Measurements from ENCODE around the gene STAC. TPM values are rescaled to one million over a fixed set of nuclear protein-coding genes. Genes with fewer than 3 reads are reported as not detected.
"Not testable (repeated sequence)": the region's sequence is repeated elsewhere in the genome, so short reads cannot be mapped to it uniquely, and the experiment has no call there.

STAC gene
- total RNA-seq, 4 donors from 2014 or later, result 0.87 to 1.7 (median 1.6) TPM

- Histone ChIP-seq H3K9me3 (no peaks in the 10 kb centered on the region), H3K4me1 (no peaks in the 10 kb centered on the region), H3K36me3 (no peaks in the 10 kb centered on the region), H3K27me3 (no peaks in the 10 kb centered on the region), H3K4me3 (no peak overlapping the region), H3K27ac (no peak overlapping the region)
- DNase-seq, result no peak
- no peak for TF ChIP-seq POLR2A (IDR thresholded peaks at IDR 0.05)
- no peak for ATAC-seq
- intact Hi-C loops (cut with DNase I; ENCODE audit: low total_unique reads) (no loop called here), in situ Hi-C loops (cut with MboI; ENCODE audit: low sequenced_read_pairs in 4 of 4) (no loop called here)
Measured at GRCh38 chr3:36493051-36493450, 112.7 kb downstream of the STAC start.

- Histone ChIP-seq H3K9me3 (no peaks in the 10 kb centered on the region), H3K4me1 (no peaks in the 10 kb centered on the region), H3K27ac (peak overlapping the region in 2 of 4 donors; percentile 43 to 46), H3K36me3 (no peaks in the 10 kb centered on the region), H3K27me3 (no peaks in the 10 kb centered on the region), H3K4me3 (no peak overlapping the region)
- DNase-seq (peak; percentile 8 to 62), ATAC-seq (peak; percentile 77 to 85)
- intact Hi-C loops (cut with DNase I; ENCODE audit: low total_unique reads), result loop anchor here (5.0 kb wide), 1 partner anchor 48 kb away; no protein-coding TSS in a partner anchor
- in situ Hi-C loops (cut with MboI; ENCODE audit: low sequenced_read_pairs in 4 of 4), result no loop called here
- peak in 1 of 2 donors; percentile 24 for TF ChIP-seq POLR2A (IDR thresholded peaks at IDR 0.05)
- TF ChIP-seq CTCF (IDR thresholded peaks at IDR 0.05 in 4 of 5, conservative IDR thresholded peaks at IDR 0.05 in 1 of 5), result no peak
Measured at GRCh38 chr3:36494461-36495109, 114.3 kb downstream of the STAC start.

GRCh38 chr3:36496684-36497633, 116.7 kb downstream of the STAC start:
- in situ Hi-C loops (cut with MboI; ENCODE audit: low sequenced_read_pairs in 4 of 4) (no loop called here), intact Hi-C loops (cut with DNase I; ENCODE audit: low total_unique reads) (loop anchor here (5.0 kb wide), 1 partner anchor 45 kb away; no protein-coding TSS in a partner anchor)
- H3K27me3 ChIP-seq, result no peaks in the 10 kb centered on the region
- no peaks in the 10 kb centered on the region for H3K9me3 ChIP-seq
- H3K4me3 ChIP-seq, result no peak overlapping the region
- peak; percentile 52 to 69 for ATAC-seq
- H3K36me3 ChIP-seq, result no peaks in the 10 kb centered on the region
- TF ChIP-seq CTCF (IDR thresholded peaks at IDR 0.05 in 4 of 5, conservative IDR thresholded peaks at IDR 0.05 in 1 of 5) (no peak), POLR2A (IDR thresholded peaks at IDR 0.05) (no peak)
- no peak for DNase-seq
- no peaks in the 10 kb centered on the region for H3K4me1 ChIP-seq
- H3K27ac ChIP-seq, result no peak overlapping the region

GRCh38 chr3:36500053-36500452, 119.7 kb downstream of the STAC start:
- in situ Hi-C loops (cut with MboI; ENCODE audit: low sequenced_read_pairs in 4 of 4); DNase-seq; H3K9me3 ChIP-seq; H3K4me3 ChIP-seq; H3K27ac ChIP-seq; intact Hi-C loops (cut with DNase I; ENCODE audit: low total_unique reads); H3K4me1 ChIP-seq; H3K27me3 ChIP-seq; H3K36me3 ChIP-seq; ATAC-seq: not testable (repeated sequence)

GRCh38 chr3:36501616-36502015, 121.3 kb downstream of the STAC start:
- Histone ChIP-seq H3K4me3 (no peak overlapping the region), H3K36me3 (no peaks in the 10 kb centered on the region), H3K9me3 (no peaks in the 10 kb centered on the region), H3K4me1 (no peaks in the 10 kb centered on the region), H3K27ac (no peak overlapping the region), H3K27me3 (no peaks in the 10 kb centered on the region)
- in situ Hi-C loops (cut with MboI; ENCODE audit: low sequenced_read_pairs in 4 of 4), result no loop called here
- TF ChIP-seq POLR2A (IDR thresholded peaks at IDR 0.05) (no peak), CTCF (IDR thresholded peaks at IDR 0.05 in 4 of 5, conservative IDR thresholded peaks at IDR 0.05 in 1 of 5) (no peak)
- no peak for DNase-seq
- intact Hi-C loops (cut with DNase I; ENCODE audit: low total_unique reads), result no loop called here
- no peak for ATAC-seq

Measured in gastrocnemius medialis (tissue), 4 donors.